GM20431 (cell line): ENCODE results near the gene DGKH.

ENCODE experiments used
- in situ Hi-C: fragments of 300-500 bp; cut with MseI, MboI; formaldehyde crosslinking; loops from one replicate; pipeline ENCODE4 v1.15.0; 2020; ENCODE audit warnings: low sequenced_read_pairs; ENCODE audit not compliant: unreplicated experiment

Gene DGKH

DNA sequence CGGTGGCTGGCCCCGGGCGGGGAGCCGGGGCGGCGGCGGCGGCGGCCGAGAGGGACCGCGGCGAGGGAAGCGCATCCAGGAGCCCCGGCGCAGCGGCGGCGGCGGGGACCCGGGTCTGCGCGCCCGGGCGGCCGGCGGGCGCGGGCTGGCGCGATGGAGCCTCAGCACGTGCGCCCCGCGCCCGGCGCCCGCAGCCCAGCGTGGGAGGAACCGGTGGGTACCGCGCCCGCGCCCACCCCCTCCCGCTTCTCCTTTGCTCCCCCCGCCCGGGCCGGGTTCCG lies 7.8 kb upstream of the DGKH start:
- in situ Hi-C loops: no loop called here

DNA sequence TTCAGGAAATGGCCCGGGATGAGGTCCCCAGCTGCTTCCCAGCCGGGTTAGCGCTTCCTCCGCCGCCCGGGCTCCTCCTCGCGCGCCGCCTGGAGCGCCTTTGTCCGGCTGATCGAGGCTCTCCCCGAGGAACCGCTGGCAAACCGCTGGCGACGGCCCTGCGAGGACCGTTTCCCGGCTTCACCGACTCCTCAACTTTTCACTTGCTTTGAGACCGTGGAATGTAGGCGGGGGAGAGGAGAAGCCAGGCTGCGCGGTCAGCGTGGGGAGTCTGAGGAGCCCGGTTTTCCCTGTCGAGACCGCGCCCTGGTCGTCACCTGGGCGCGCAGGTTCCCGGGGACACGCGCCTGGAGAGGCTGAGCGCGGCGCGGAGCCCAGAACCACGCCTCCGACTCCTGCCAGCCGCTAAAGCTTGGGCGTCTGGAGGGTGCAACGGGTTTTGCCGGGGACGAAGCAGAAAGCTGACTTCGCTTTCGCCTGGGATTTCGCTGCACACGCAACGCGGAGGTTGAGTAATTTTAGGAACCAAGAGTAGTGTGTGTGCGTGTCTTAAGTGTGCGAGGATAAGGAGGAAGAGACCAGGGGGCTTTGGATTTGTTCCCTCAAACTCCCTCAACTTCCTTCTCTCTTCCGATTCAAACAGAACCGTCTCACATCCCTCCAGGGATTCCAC lies 7.3 kb upstream of the DGKH start:
- in situ Hi-C loops: no loop called here

- in situ Hi-C loops: no loop called here
Measured at GRCh38 chr13:42041684-42042035, 6.8 kb upstream of the DGKH start.

GRCh38 chr13:42043676-42044075 lies 4.8 kb upstream of the DGKH start:
- in situ Hi-C loops: no loop called here

DNA sequence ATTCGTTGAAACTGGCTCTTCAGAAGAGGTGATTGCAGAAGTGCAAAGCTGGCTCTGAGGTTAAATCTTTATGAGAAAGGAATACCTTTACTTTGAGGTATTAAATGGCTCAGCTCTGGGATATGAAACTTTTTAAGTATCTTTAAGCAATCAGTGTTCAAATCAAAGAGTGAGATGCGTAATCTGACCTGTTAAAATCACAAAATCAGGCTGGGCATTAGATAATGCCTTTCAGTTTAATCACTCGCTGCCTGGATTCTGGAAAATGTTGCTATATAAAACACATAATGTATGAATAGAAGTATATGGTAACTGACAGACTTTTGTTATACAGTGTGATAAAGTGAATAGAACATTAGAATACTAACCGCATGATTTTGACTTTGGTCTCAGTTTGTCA lies 2.0 kb upstream of the DGKH start:
- in situ Hi-C loops: no loop called here

- in situ Hi-C loops: no loop called here
Measured at GRCh38 chr13:42047561-42048341, 697 bp upstream of the DGKH start.

DNA sequence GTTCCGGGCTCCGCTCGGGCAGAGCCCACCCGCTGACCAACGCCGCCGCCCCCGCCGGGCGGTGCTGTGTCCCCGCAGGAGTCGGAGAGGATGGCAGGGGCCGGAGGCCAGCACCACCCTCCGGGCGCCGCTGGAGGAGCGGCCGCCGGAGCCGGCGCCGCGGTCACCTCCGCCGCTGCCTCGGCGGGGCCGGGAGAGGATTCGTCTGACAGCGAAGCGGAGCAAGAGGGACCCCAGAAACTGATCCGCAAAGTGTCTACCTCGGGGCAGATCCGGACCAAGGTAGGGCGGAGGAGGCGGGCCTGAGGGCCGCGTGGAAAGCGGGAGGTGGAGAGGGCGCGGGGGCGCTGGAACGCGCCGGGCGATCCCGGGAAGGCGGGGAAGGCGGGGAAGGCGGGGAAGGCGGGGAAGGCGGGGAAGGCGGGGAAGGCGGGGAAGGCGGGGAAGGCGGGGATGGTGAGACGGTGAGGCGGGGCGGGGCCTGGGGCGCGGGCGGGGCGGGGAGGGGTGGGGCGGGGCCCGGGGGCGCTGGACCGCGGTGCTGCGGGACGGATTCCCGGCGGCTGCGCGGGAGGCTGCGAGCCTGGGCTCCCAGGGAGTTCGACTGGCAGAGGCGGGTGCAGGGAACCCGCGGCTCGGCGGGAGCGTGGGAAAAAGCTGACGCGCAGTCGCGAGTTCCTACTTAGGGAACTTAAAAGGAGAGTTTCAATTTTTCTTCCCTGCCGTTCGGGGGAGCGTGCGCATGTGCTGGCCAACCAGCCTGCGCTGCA lies 421 bp downstream of the DGKH start:
- in situ Hi-C loops: no loop called here

DNA sequence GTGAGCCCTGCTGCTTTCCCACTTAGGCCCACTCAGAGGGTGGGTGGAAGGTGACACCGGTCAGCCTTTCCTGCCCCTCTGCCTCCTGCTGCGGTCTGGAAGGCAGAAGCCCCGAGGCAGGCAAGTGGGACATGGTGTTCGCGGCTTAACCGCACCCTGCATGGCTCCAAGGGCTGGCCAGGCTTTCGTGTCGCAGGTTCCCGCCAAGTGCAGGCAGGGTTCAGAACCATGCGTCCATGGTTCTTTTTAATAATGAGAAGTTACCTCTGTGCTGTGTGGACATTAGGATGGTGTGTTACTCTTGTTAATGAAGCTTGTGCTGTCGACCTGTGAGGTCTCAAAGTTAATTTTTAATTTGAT lies 986 bp downstream of the DGKH start:
- in situ Hi-C loops: no loop called here

DNA sequence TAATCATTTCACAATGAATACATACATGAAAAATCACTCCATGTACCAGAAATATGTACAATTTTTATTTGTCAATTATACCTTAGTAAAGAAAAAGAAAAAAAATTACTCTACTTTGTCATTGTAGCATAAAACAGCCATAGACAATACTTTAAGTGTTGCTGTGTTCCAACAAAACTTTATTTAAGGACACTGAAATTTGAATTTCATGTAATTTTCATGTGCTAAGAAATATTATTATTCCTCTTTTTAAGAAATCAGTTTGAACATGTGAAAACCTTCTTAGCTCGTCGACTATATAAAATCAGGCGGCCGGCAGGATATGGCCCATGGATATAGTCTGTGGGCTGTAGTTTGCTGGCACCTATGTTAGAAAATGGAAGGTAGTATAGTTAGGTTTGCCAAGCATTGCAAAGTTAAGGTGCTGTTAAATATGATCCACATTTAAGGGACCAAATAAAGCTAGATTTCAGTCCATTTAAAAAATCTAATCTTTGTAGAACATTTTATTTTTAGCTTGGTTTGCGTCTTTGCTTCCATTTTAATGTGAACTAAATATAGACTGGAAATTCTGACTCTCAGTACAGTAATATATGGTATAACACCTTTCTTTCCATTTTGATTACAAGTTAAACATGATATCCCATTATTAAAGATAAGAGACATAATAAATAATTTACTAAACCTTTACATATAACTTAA lies 6.5 kb downstream of the DGKH start:
- in situ Hi-C loops: no loop called here

DNA sequence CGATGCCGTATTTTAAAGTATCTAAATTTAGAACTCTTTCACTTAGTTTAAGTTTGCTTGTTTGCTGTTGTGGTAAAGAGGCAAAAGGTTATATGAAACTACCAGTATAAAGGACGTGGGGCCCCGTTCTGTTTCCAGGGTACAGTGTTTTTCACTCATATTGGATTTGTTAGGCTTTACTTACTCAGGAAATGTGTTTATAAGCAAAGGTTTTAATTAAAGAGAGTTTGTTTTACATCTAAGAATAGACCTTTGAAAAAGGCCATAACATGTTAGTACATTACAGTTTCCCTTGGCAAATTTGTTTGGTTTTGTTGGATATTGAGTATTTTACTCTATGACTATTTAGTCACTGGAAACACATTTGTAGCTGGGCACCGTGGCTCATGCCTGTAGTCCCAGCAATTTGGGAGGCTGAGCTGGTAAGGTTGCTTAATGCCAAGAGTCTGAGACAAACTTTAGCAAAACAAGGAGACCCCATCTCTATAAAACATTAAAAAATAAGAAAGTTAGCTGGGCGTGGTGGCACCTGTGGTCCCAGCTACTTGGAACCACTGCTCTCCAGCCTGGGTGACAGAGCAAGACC lies 7.1 kb downstream of the DGKH start:
- in situ Hi-C loops: no loop called here

- in situ Hi-C loops: no loop called here
Measured at GRCh38 chr13:42056146-42056545, 7.7 kb downstream of the DGKH start.

- in situ Hi-C loops: no loop called here
Measured at GRCh38 chr13:42056583-42056982, 8.1 kb downstream of the DGKH start.

DNA sequence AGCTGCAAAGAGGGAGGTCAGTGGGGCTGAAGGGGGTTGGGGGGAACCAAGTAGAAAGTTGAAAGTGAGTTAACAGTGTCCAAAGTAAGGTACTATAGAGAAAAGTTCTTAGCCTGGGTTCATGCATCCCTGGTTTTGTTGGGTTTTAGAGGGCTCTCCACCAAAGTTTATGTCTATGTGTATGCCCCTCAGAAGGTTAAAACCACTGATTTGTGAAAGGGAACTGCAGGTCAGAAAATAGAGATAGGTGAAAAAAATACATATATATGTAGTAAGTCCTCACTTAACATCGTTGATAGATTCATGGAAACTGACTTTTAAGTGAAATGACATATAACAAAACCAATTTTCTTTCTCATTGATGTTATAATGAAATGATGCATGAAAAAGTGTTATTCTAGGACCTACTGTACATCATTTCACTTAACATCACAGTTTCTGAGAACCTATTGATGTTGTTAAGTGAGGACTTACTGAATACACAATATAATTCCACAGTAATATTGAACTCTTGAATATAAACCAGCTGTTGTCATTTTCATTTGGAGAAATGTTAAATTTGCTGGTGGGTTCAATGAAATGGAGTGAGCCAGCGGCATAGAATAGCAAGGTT lies 9.6 kb downstream of the DGKH start:
- in situ Hi-C loops: no loop called here

- in situ Hi-C loops: no loop called here
Measured at GRCh38 chr13:42061943-42062342, 13.5 kb downstream of the DGKH start.

- in situ Hi-C loops: no loop called here
Measured at GRCh38 chr13:42063105-42063504, 14.7 kb downstream of the DGKH start.

DNA sequence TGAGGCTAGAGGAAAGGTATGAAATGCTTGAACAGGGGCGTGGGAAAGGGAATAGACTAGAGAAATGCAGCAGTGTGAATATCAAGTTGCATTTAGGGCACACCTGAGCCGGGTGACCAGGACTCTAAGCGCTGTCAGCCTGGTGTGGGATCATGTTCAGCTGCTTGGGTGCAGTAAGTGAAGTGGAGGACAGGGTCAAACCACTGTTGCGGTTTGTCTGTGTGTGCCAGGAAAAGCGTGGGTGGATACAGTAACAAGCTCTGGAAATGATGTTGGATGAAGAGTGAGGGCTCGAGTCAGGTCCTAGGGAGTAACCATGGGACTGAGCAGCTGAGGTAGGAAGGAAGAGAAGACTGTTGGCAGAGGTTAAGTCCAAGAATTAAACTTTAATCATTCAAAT lies 15.8 kb downstream of the DGKH start:
- in situ Hi-C loops: no loop called here

GRCh38 chr13:42064966-42065365 lies 16.5 kb downstream of the DGKH start:
- in situ Hi-C loops: no loop called here

GRCh38 chr13:42065414-42065813 lies 17.0 kb downstream of the DGKH start:
- in situ Hi-C loops: no loop called here

DNA sequence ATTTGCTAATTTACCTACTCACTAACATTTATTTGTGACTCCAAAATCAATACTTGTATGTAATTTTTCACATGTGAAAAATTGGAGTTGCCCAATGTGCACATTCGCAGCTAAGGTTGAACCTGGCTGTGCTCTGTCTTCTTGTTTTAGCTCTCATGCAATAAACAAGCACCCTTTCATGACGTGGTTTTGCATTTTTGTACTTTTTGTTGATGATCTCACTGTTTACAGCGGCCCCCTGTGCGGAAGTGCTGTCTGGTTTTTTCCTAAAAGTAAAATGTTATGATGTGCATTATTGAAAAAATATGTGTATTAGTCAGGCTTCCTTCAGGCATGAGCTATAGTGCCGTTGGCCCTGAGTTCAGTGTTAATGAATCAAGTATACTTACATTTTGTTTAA lies 18.1 kb downstream of the DGKH start:
- in situ Hi-C loops: no loop called here

- in situ Hi-C loops: no loop called here
Measured at GRCh38 chr13:42068886-42069285, 20.4 kb downstream of the DGKH start.
